AG08396 (cell line): ENCODE data around the gene FANCI.

Experiments
- DNase-seq: peaks from one replicate; pipeline ENCODE4 v3.0.0; 2012; ENCODE audit warnings: low spot score, mixed read lengths

Gene FANCI

DNA sequence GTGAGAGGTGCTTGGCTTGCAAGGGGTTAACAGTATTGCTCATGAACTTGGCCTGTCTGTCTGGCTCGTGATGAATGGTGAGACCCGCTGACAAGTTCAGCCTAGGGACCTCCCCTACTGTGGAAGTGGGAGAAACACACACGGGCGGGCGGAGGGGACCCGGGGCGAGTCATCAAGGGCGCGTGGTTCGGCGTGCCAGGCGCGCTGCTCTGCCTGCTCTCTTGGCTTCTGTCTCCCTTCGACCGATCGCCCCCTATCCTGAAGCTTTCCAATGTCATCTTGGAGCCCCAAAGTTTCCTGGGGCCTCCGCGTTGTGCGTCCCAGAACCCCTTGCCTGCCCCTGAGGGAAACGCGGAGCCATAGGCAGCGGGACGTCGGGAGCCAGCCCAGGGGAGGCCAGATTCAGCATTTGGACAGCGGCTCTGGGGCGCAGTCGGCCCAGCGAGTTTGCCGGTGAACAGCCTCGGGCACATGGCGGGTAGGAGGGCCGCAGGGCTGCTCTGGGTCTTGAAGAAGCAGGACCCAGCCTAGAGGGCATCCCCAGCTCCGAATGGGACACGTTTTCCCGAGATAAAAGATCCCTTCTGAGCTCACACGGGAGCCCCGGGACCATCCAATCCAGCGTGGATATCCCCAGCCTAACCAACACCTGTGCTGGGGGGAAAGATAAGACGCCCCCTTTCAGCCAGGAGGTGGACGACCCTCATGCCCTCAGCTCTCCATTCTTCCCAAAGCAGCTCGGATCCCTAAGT is 117.8 kb downstream of the FANCI start:
- peak; percentile 94 for DNase-seq

DNA sequence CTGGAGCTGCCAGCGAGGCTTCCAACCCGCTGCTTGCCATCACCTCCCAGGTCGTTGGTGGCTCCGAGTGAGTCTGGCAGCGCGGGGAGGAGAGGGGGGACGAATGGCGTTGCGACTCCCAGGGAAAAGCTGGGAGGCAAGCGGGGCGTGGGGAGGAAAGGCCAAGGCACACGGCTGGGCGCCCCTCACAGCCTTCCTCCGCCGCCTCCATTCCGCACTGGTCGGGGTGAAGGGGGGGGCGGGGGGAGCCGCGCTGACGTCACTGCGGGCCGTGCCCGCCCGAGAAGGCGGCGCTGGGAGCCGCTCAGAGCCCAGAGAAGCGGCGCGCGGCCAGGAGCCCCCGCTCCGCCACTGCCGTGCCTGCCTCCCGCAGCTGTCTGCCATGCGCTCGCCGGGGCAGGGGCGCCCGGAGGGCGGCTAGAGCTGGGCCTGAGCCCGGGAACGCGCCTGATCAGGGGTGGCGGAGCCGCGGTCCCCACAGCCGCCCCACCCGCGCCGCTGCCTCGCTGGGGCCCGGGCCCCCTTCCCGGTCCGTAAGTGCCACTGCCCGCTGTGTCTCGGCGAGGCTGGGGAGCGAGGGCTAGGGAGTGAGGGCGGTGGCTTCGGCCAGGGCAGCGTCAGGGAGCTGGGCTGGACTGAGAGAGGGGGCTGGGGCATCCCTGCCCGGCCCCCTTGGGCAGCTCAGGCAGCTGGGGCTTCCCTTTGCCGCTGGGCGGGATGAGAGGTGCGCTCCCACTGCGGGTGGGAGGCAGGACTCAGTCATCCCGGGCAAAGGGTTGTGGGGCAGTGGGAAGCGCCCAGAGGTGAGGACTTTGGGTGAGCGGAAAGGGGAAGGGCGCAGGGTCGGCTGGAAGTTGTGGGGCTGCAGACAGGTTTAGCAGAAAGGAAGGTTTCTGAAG is 118.7 kb downstream of the FANCI start:
- no peak for DNase-seq

DNA sequence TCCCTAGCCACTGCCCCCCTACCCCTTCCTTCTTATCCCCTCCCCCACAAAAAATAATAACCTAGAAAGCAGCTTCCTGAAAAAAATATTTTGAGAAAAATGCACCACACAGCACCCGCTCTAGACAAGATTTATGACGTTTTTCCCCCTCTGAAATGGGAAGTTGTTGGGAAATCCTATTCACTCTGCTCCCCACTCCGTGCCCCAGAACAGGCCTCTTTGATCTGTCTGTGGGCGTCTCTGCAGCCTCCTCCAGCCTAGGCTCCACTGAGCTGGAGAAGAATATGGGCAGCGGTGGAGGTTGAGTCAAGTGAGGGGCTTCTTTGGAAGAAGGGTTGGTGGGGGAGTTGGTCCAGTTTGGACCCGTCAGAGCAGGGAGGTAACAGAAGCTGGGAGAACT is 119.4 kb downstream of the FANCI start:
- no peak for DNase-seq

- no peak for DNase-seq
Observed at GRCh38 chr15:89363770-89364169, 120.0 kb downstream of the FANCI start.

DNA sequence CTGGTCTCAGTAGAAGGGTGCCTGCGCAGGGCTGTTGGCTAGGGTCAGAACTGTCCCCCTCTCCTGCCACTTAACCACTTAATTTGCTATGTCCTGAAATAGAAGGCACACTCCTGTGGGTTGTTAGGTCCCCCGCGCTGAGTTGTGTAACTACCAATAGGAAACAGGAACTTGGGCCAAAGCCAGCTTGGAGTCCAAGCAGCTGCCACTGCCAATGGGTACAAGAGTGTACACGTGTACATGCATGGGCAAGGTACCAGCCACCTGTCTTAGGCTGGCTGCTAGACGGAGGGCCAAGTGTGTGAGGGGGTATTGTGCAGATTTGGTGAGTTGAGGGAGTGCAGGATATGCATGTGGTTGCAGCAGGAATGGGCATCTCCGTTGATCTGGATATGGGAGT is 120.6 kb downstream of the FANCI start:
- DNase-seq, result no peak

DNA sequence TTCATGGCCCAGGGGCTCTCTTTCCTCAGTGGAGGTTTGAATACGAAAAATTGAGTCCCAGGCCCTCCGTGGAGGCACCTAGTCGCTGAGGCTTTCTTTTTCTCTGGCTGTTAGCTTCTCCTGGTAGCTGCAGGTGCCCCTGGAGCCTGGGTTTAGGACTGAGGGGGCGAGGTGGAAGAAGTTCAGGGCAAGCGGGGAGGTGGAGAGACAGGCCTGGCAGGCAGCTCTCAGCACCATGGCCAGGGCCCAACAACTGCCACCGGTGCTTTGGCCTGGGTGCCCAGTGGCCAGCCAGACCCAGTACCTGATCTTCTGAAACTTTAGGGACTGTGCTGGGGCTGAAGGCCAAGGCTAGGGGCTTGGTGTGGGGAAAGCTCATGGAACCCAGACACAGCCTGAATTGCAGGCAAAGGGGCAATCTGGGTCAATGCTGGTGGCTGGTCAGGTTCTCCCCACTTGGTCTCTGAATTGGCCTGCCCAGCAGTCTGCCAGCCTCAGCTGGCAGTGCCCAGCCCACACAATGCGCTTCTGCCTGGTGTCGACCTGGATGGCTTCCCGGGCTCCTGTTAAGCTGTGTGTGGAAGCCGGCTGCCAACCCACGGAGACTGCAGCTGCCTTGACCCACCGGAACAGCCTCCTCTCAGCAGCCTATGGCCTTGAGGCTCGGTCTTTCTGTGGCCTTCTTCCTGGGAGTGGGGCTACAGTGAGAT is 121.1 kb downstream of the FANCI start:
- DNase-seq, result no peak

DNA sequence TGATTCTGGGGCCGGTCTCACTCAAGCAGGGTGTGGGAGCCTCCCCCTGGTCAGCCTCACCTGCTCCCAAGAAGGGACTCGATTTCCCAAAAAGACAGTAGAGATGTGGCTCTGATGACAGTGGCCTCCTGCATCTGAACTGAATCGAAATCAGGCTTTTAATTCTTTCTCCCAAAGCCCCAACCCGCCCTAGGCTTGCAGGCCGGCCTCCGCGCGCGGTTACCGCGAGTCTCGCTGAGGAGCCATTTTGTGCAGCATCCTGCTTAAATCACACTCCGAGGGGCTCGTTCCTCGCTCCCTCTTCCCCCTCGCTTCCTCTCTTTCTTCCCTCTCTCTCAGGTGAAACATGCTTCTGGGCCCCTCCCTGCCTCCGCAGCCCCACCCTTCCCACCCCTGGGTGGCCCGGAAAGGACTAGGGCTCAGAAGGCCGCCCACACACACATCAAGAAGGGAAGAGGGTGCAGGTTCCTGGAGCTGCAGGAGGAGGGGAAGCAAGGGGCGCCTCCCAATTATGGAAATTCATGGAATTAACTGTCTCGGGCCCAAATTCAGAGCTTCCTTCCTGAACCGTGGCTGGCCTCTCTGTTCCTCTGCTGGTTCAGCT is 121.8 kb downstream of the FANCI start:
- no peak for DNase-seq
